NB4 (cell line): ENCODE results near the gene LMNTD2.

Experiments used
- POLR2A ChIP-seq: IDR thresholded peaks from 2 replicates; pipeline ENCODE4 v1.6.1; 2011; ENCODE audit warnings: mild to moderate bottlenecking; ENCODE audit not compliant: insufficient read length; ENCODE audit errors: extremely low read depth
- TF ChIP-seq, protein P1 (sequence below): IDR thresholded peaks from one replicate; pipeline ENCODE4 v1.5.1; 2012; ENCODE audit warnings: low read depth, low read length

DNA sequence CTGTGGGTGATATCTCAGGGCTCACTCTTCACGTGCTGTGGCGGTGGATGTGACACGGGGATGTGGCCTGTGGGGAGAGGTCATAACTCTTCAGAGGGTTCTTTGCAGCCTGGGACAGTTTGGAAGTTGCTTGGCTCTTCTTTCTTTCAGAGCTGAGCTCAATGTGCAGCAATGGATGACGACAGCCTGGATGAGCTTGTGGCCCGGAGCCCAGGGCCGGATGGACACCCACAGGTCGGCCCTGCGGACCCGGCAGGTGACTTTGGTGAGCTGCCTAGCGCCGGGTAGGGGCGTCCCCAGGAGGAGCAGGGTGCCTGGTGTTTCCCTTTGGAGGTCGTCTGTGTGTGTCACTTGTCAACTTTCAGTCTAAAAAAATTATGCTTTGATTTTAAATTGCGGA is 20.8 kb upstream of the LMNTD2 start:
- TF ChIP-seq, protein P1, sequence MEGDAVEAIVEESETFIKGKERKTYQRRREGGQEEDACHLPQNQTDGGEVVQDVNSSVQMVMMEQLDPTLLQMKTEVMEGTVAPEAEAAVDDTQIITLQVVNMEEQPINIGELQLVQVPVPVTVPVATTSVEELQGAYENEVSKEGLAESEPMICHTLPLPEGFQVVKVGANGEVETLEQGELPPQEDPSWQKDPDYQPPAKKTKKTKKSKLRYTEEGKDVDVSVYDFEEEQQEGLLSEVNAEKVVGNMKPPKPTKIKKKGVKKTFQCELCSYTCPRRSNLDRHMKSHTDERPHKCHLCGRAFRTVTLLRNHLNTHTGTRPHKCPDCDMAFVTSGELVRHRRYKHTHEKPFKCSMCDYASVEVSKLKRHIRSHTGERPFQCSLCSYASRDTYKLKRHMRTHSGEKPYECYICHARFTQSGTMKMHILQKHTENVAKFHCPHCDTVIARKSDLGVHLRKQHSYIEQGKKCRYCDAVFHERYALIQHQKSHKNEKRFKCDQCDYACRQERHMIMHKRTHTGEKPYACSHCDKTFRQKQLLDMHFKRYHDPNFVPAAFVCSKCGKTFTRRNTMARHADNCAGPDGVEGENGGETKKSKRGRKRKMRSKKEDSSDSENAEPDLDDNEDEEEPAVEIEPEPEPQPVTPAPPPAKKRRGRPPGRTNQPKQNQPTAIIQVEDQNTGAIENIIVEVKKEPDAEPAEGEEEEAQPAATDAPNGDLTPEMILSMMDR = no peak
- no peak for TF ChIP-seq POLR2A
